K562 (cell line): ENCODE measurements around the gene STING1. TPM values are rescaled to one million over a fixed set of nuclear protein-coding genes. Genes with fewer than 3 reads are reported as not detected.
A peak's percentile ranks its signal among the peaks of the same experiment; 100 is the strongest.

ENCODE experiments used
- BMI1 ChIP-seq: fragments of 150-350 bp; IDR thresholded peaks from 2 replicates; pipeline ENCODE4 v1.6.1; 2014; ENCODE audit warnings: low read length
- CBFA2T2 ChIP-seq: fragments of 450-650 bp; conservative IDR thresholded peaks from 2 replicates; pipeline ENCODE4 v1.6.1; 2017; ENCODE audit warnings: mild to moderate bottlenecking
- CBX5 ChIP-seq: IDR thresholded peaks from 2 replicates; pipeline ENCODE4 v1.6.1; 2014; ENCODE audit warnings: low read depth, borderline replicate concordance
- CREB1 ChIP-seq, 2 experiments: sonication (generic) in 1 of 2; formaldehyde crosslinking in 1 of 2; IDR thresholded peaks; 2 replicates each; pipeline versions ENCODE4 v1.6.1 to v1.8.0; 2012 to 2022; ENCODE audit warnings: inconsistent platforms in 1 of 2, mild to moderate bottlenecking in 1 of 2, missing genetic modification reagents in 1 of 2, moderate library complexity in 1 of 2
- CXXC5 ChIP-seq: fragments of 250-450 bp; sonication (Bioruptor Pico); IDR thresholded peaks from 2 replicates; pipeline ENCODE4 v1.8.0; 2022; ENCODE audit warnings: inconsistent platforms, mild to moderate bottlenecking, moderate library complexity
- ELF1 ChIP-seq: fragments of 200-800 bp; sonication (Bioruptor generic); IDR thresholded peaks from 2 replicates; pipeline ENCODE4 v1.6.1; 2016; ENCODE audit warnings: missing genetic modification characterization, missing compliant biosample characterization
- ELF4 ChIP-seq: fragments of 450-650 bp; formaldehyde crosslinking; IDR thresholded peaks from 2 replicates; pipeline ENCODE4 v1.4.0; 2022; ENCODE audit warnings: missing genetic modification characterization
- EP300 ChIP-seq: IDR thresholded peaks from 2 replicates; pipeline ENCODE4 v1.6.1; 2012; ENCODE audit warnings: low read length, improper control_type of control experiment
- ESRRB ChIP-seq: fragments of 250-450 bp; sonication (Bioruptor Pico); IDR thresholded peaks from 2 replicates; pipeline ENCODE4 v1.5.0; 2020; ENCODE audit warnings: mild to moderate bottlenecking, moderate library complexity, borderline replicate concordance
- ILF3 ChIP-seq: fragments of 450-650 bp; IDR thresholded peaks from 2 replicates; pipeline ENCODE4 v1.6.1; 2018; ENCODE audit warnings: antibody characterized with exemption, mild to moderate bottlenecking, moderate library complexity, borderline replicate concordance
- NFE2L1 ChIP-seq: fragments of 450-650 bp; IDR thresholded peaks from 2 replicates; pipeline ENCODE4 v1.6.1; 2016; ENCODE audit warnings: missing genetic modification characterization, low read depth, mild to moderate bottlenecking, missing compliant biosample characterization, moderate library complexity, borderline replicate concordance
- RFX5 ChIP-seq: IDR thresholded peaks from 2 replicates; pipeline ENCODE4 v1.6.1; 2011; ENCODE audit warnings: low read depth, mild to moderate bottlenecking, improper control_type of control experiment, low read length
- SIN3A ChIP-seq, 2 experiments: fragments of 150-350 bp in 1 of 2; IDR thresholded peaks; 2 replicates each; pipeline ENCODE4 v1.6.1; 2011 to 2016; ENCODE audit warnings: borderline replicate concordance in 2 of 2, low read depth in 2 of 2, low read length in 2 of 2, mild to moderate bottlenecking in 2 of 2, moderate library complexity in 2 of 2; ENCODE audit not compliant: control insufficient read depth in 1 of 2
- TGIF2 ChIP-seq: sonication (generic); formaldehyde crosslinking; IDR thresholded peaks from 2 replicates; pipeline ENCODE4 v1.8.1; 2022; ENCODE audit warnings: mild to moderate bottlenecking, missing genetic modification reagents, moderate library complexity
- ZFP30 ChIP-seq: fragments of 250-450 bp; sonication (Bioruptor Pico); IDR thresholded peaks from 2 replicates; pipeline ENCODE4 v1.8.0; 2022; ENCODE audit warnings: moderate library complexity, mild to moderate bottlenecking, inconsistent platforms, borderline replicate concordance
- ZNF239 ChIP-seq: fragments of 250-450 bp; sonication (Bioruptor Pico); IDR thresholded peaks from 2 replicates; pipeline ENCODE4 v1.4.0; 2020; ENCODE audit warnings: mild to moderate bottlenecking
- ZNF41 ChIP-seq: fragments of 250-450 bp; sonication (Bioruptor Pico); conservative IDR thresholded peaks from 2 replicates; pipeline ENCODE4 v1.4.0; 2020; ENCODE audit warnings: mild to moderate bottlenecking
- ZSCAN29 ChIP-seq: fragments of 450-650 bp; IDR thresholded peaks from 2 replicates; pipeline ENCODE4 v1.6.1; 2017
- polyA plus RNA-seq, 8 experiments: library from polyadenylated mRNA; depleted of rRNA in 4 of 8; stranded (reverse) in 5 of 8; unstranded in 3 of 8; fragments of >200 nt; fragmentation: Nextera tagmentation in 2 of 8; fragmentation: Illumina TruSeq in 1 of 8; extraction: Ambion mirVana in 2 of 8; extraction: Trizol in 1 of 8; gene quantifications; 2 replicates each; pipeline versions ENCODE4 v1.2.1 to v1.2.3, GENCODE V29; 2011 to 2014; ENCODE audit warnings: inconsistent platforms in 1 of 8, missing spikeins in 1 of 8
- total RNA-seq, 7 experiments: library from RNA; depleted of rRNA in 6 of 7; stranded (reverse); fragments of >200 nt in 6 of 7; fragmentation: Illumina TruSeq in 2 of 7; extraction: Trizol in 2 of 7; gene quantifications; 2 replicates each; pipeline versions ENCODE4 v1.2.1 to v1.2.3, GENCODE V29; 2011 to 2021; ENCODE audit warnings: low replicate concordance in 1 of 7
- TF ChIP-seq, protein P1 (sequence below): fragments of 250-450 bp; sonication (Bioruptor Pico); IDR thresholded peaks from 2 replicates; pipeline ENCODE4 v1.5.0; 2021; ENCODE audit warnings: mild to moderate bottlenecking, borderline replicate concordance
- TF ChIP-seq, protein P2 (sequence below): fragments of 250-450 bp; sonication (Bioruptor Pico); IDR thresholded peaks from 2 replicates; pipeline ENCODE4 v1.6.1; 2021; ENCODE audit warnings: mild to moderate bottlenecking
- TF ChIP-seq, protein P3 (sequence below): fragments of 250-450 bp; sonication (Bioruptor Pico); IDR thresholded peaks from 2 replicates; pipeline ENCODE4 v1.5.0; 2021
- TF ChIP-seq, protein P4 (sequence below): fragments of 250-450 bp; sonication (Bioruptor Pico); IDR thresholded peaks from 2 replicates; pipeline ENCODE4 v1.9.0; 2021; ENCODE audit warnings: mild to moderate bottlenecking, inconsistent platforms

STING1 gene
- total and polyA plus RNA-seq, 9 of the 15 experiments (the other 6 are each of a cell fraction or from before 2014, with no cell fraction given), result 20.8 to 69.1 (median 44.7) TPM

DNA sequence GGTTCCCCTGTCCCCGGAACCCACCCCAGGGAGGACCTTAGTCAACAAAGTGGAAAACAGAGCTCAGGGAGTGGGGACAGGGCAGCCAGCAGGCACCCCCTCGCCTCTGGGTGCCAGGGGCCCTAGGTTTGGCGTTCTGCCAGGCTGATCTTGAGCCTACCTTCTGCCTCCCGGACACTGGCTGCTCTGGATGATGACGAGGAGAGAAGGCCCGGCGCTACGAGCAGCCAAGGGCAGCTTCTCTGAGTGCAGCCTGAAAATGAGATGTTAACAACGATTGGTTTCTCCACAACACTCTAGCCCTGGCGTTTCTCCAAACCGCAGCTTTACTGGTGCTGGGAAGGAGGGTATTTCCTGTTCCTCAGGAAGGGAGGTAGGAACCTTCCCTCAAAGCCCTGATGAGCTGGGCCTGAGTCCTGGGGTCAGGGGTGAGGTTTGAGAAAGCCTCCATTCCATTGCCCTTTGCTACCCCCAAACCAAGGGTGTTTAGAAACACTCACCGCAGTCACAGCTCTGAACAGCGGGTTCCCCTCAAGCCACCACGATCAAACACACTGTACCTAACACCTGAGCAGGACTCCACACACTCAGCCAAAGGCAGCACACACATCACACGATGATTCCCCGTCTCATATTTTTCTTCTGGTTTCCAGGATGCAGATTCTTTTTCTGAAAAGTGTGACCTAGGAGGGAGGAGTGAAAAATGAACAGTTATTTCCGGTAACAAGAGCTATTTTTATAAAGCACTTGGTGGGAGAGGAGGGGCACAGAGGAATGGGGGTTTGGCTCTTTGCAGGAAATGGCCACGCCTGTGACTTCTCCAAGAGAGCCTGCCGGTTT is at the start of gene STING1 (continued):
- TF ChIP-seq TGIF2 (CRISPR knock-in tag), result no peak
- TF ChIP-seq, protein P1, sequence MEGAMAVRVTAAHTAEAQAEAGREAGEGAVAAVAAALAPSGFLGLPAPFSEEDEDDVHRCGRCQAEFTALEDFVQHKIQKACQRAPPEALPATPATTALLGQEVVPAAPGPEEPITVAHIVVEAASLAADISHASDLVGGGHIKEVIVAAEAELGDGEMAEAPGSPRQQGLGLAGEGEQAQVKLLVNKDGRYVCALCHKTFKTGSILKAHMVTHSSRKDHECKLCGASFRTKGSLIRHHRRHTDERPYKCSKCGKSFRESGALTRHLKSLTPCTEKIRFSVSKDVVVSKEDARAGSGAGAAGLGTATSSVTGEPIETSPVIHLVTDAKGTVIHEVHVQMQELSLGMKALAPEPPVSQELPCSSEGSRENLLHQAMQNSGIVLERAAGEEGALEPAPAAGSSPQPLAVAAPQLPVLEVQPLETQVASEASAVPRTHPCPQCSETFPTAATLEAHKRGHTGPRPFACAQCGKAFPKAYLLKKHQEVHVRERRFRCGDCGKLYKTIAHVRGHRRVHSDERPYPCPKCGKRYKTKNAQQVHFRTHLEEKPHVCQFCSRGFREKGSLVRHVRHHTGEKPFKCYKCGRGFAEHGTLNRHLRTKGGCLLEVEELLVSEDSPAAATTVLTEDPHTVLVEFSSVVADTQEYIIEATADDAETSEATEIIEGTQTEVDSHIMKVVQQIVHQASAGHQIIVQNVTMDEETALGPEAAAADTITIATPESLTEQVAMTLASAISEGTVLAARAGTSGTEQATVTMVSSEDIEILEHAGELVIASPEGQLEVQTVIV (CRISPR knock-in tag), result no peak
- TF ChIP-seq, protein P2, sequence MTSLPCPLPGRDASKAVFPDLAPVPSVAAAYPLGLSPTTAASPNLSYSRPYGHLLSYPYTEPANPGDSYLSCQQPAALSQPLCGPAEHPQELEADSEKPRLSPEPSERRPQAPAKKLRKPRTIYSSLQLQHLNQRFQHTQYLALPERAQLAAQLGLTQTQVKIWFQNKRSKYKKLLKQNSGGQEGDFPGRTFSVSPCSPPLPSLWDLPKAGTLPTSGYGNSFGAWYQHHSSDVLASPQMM, result no peak
- TF ChIP-seq RFX5, result no peak
- TF ChIP-seq ELF1, result peak; percentile 66
- TF ChIP-seq NFE2L1, result no peak
- TF ChIP-seq, protein P3, sequence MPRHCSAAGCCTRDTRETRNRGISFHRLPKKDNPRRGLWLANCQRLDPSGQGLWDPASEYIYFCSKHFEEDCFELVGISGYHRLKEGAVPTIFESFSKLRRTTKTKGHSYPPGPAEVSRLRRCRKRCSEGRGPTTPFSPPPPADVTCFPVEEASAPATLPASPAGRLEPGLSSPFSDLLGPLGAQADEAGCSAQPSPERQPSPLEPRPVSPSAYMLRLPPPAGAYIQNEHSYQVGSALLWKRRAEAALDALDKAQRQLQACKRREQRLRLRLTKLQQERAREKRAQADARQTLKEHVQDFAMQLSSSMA (CRISPR knock-in tag), result no peak
- TF ChIP-seq ZFP30 (CRISPR knock-in tag), result no peak
- no peak for TF ChIP-seq CBX5
- TF ChIP-seq SIN3A (IDR thresholded peaks at IDR 0.05; ENCODE audit: borderline replicate concordance in 2 of 2, control insufficient read depth in 1 of 2, low read depth in 2 of 2, low read length in 2 of 2), result no peak
- peak; percentile 45 for TF ChIP-seq CREB1 (IDR thresholded peaks at IDR 0.05)
- TF ChIP-seq CREB1 (CRISPR knock-in tag; IDR thresholded peaks at IDR 0.05), result peak; percentile 15; the same call in 1 of the 2 replicates
- TF ChIP-seq ESRRB (CRISPR knock-in tag), result no peak
- no peak for TF ChIP-seq ILF3
- no peak for TF ChIP-seq CBFA2T2
- TF ChIP-seq ZNF239 (CRISPR knock-in tag), result peak; percentile 57; the same call in 1 of the 2 replicates
- TF ChIP-seq, protein P4, sequence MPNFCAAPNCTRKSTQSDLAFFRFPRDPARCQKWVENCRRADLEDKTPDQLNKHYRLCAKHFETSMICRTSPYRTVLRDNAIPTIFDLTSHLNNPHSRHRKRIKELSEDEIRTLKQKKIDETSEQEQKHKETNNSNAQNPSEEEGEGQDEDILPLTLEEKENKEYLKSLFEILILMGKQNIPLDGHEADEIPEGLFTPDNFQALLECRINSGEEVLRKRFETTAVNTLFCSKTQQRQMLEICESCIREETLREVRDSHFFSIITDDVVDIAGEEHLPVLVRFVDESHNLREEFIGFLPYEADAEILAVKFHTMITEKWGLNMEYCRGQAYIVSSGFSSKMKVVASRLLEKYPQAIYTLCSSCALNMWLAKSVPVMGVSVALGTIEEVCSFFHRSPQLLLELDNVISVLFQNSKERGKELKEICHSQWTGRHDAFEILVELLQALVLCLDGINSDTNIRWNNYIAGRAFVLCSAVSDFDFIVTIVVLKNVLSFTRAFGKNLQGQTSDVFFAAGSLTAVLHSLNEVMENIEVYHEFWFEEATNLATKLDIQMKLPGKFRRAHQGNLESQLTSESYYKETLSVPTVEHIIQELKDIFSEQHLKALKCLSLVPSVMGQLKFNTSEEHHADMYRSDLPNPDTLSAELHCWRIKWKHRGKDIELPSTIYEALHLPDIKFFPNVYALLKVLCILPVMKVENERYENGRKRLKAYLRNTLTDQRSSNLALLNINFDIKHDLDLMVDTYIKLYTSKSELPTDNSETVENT (CRISPR knock-in tag), result no peak
- peak; percentile 68 for TF ChIP-seq ELF4 (CRISPR knock-in tag)
- TF ChIP-seq ZSCAN29, result no peak
- TF ChIP-seq ZNF41 (CRISPR knock-in tag), result peak; percentile 32; the same call in 1 of the 2 replicates
- peak; percentile 46; the same call in 1 of the 2 replicates for TF ChIP-seq EP300
- peak; percentile 63; the same call in 1 of the 2 replicates for TF ChIP-seq CXXC5 (CRISPR knock-in tag)
- no peak for TF ChIP-seq BMI1
